ENCODE measurements around the gene ABCC1.

ABCC1 gene

GRCh38 chr16:16007743-16008111 is 58.3 kb downstream of the ABCC1 start (continued):
- TF ChIP-seq PRDM10 (tag by site-specific recombination; IDR thresholded peaks at IDR 0.05), result no peak
- no peak for TF ChIP-seq ZNF248 (tag by site-specific recombination; IDR thresholded peaks at IDR 0.05)
- TF ChIP-seq ZFHX2 (tag by site-specific recombination; conservative IDR thresholded peaks at IDR 0.05), result no peak
- no peak for TF ChIP-seq ZNF362 (tag by site-specific recombination; IDR thresholded peaks at IDR 0.05)
- no peak for TF ChIP-seq ZBTB7A (tag by site-specific recombination; IDR thresholded peaks at IDR 0.05; ENCODE audit: low read depth)
- TF ChIP-seq ZXDB (tag by site-specific recombination; IDR thresholded peaks at IDR 0.05), result no peak
- no peak for TF ChIP-seq ZNF561 (tag by site-specific recombination; IDR thresholded peaks at IDR 0.05; ENCODE audit: borderline replicate concordance)

- Histone ChIP-seq H3K9me3 (ENCODE audit: control insufficient read depth, insufficient read depth, low read depth, low read length) (no peaks in the 10 kb centered on the region), H3K4me3 (ENCODE audit: low read depth, low read length) (no peak overlapping the region), H3K4me1 (ENCODE audit: control insufficient read depth, insufficient read depth, low read length) (no peaks in the 10 kb centered on the region), H3K27ac (ENCODE audit: extremely low read depth, low read depth, low read length) (no peak overlapping the region), H3K36me3 (ENCODE audit: control insufficient read depth in 2 of 2, insufficient read depth in 1 of 2, low read length in 2 of 2) (peaks cover 3 to 22% of the 10 kb centered on the region in 2 experiments; a peak in 2 of 3 replicates)
- CTCF ChIA-PET, result interaction anchor here (1.2 kb wide), 1 partner anchor 12 kb away, joined by 4 read pairs; no protein-coding TSS in a partner anchor
- POLR2A ChIA-PET, result no interaction called here
- TF ChIP-seq ZNF18 (tag by site-specific recombination; IDR thresholded peaks at IDR 0.05) (no peak), HOXD13 (CRISPR knock-in tag; IDR thresholded peaks at IDR 0.05; ENCODE audit: borderline replicate concordance) (no peak), SETDB1 (IDR thresholded peaks at IDR 0.05; ENCODE audit: insufficient read length, low read length) (no peak), ZNF707 (tag by site-specific recombination; IDR thresholded peaks at IDR 0.05) (no peak), ZNF148 (tag by site-specific recombination; IDR thresholded peaks at IDR 0.05; ENCODE audit: borderline replicate concordance) (no peak), HIC1 (tag by site-specific recombination; IDR thresholded peaks at IDR 0.05) (no peak), ZNF692 (tag by site-specific recombination; IDR thresholded peaks at IDR 0.05) (no peak), ZNF423 (tag by site-specific recombination; IDR thresholded peaks at IDR 0.05) (no peak), ZNF561 (tag by site-specific recombination; IDR thresholded peaks at IDR 0.05; ENCODE audit: borderline replicate concordance) (no peak), ZBTB1 (tag by site-specific recombination; IDR thresholded peaks at IDR 0.05) (no peak), ZNF202 (tag by site-specific recombination; IDR thresholded peaks at IDR 0.05; ENCODE audit: borderline replicate concordance) (no peak), OVOL3 (tag by site-specific recombination; IDR thresholded peaks at IDR 0.05) (no peak), ZNF23 (tag by site-specific recombination; IDR thresholded peaks at IDR 0.05; ENCODE audit: borderline replicate concordance) (no peak), ZBTB7A (tag by site-specific recombination; IDR thresholded peaks at IDR 0.05; ENCODE audit: low read depth) (no peak), ZFP41 (tag by site-specific recombination; IDR thresholded peaks at IDR 0.05; ENCODE audit: borderline replicate concordance) (no peak), ZNF654 (tag by site-specific recombination; IDR thresholded peaks at IDR 0.05; ENCODE audit: low read depth) (no peak), ZNF157 (tag by site-specific recombination; IDR thresholded peaks at IDR 0.05) (no peak)
Observed at GRCh38 chr16:16008666-16009065, 59.2 kb downstream of the ABCC1 start.
